Breast epithelium (tissue), 4 donors: Measurements from ENCODE around the gene CHD6. TPM values are rescaled to one million over a fixed set of nuclear protein-coding genes. Genes with fewer than 3 reads are reported as not detected.

Experiments used
- DNase-seq, 2 donors: peaks; one replicate each; pipeline ENCODE4 v3.0.0-alpha.2; 2019; ENCODE audit warnings: low spot score in 2 of 2
- H3K27ac ChIP-seq, 2 donors: fragments of 200-600 bp; sonication (generic) in 1 of 2; one replicate each; pipeline ENCODE4 v1.5.1; 2016 to 2019; ENCODE audit warnings: mild to moderate bottlenecking in 1 of 2
- H3K27me3 ChIP-seq, 2 donors: fragments of 200-600 bp; sonication (generic) in 1 of 2; one replicate each; pipeline versions ENCODE4 v1.5.1 to v1.6.0; 2017 to 2019; ENCODE audit warnings: control low read depth in 1 of 2, mild to moderate bottlenecking in 1 of 2
- H3K36me3 ChIP-seq: fragments of 200-600 bp; one replicate; pipeline ENCODE4 v1.5.1; 2019
- H3K4me1 ChIP-seq, 2 donors: fragments of 200-600 bp; sonication (generic); one replicate each; pipeline ENCODE4 v1.5.1; 2016 to 2019; ENCODE audit warnings: control low read depth in 1 of 2
- H3K4me3 ChIP-seq, 3 donors: fragments of 200-600 bp; sonication (generic); 1 replicate in 2 of 3; 2 replicates in 1 of 3; pipeline ENCODE4 v1.5.1; 2016 to 2019; ENCODE audit warnings: mild to moderate bottlenecking in 3 of 3, moderate library complexity in 2 of 3
- H3K9me3 ChIP-seq, 2 donors: fragments of 200-600 bp; sonication (generic) in 1 of 2; one replicate each; pipeline ENCODE4 v1.5.1; 2016 to 2019; ENCODE audit warnings: control low read depth in 1 of 2
- CTCF ChIP-seq, 3 donors: fragments of 450-650 bp; IDR thresholded peaks; one replicate each; pipeline ENCODE4 v1.5.1; 2016 to 2017; ENCODE audit warnings: antibody characterized with exemption in 3 of 3, mild to moderate bottlenecking in 3 of 3, moderate library complexity in 3 of 3
- POLR2A ChIP-seq: fragments of 450-650 bp; IDR thresholded peaks from one replicate; pipeline ENCODE4 v1.6.1; 2016; ENCODE audit warnings: antibody characterized with exemption, mild to moderate bottlenecking, moderate library complexity
- POLR2AphosphoS5 ChIP-seq, 3 donors: sonication (generic); formaldehyde crosslinking; IDR thresholded peaks; one replicate each; pipeline ENCODE4 v1.6.1; 2017; ENCODE audit warnings: antibody characterized with exemption in 3 of 3
- intact Hi-C: fragments of 100-400 bp; cut with DNase I; formaldehyde crosslinking; loops from one replicate; pipeline ENCODE4 v1.15.1; 2023; ENCODE audit warnings: low total_unique reads
- total RNA-seq, 3 donors: library from RNA; depleted of rRNA; stranded (reverse); fragments of >200 nt; gene quantifications; one replicate each; pipeline ENCODE4 v1.1.0, GENCODE V29; 2016

Gene CHD6
- total RNA-seq, 3 donors from 2014 or later = 31.4 to 85.8 (median 81.0) TPM

GRCh38 chr20:41369673-41370072, 248.5 kb downstream of the CHD6 start:
- H3K27ac ChIP-seq = no peak overlapping the region
- H3K9me3 ChIP-seq = peaks cover 4 to 7% of the 10 kb centered on the region in 2 donors
- DNase-seq = no peak
- no peaks in the 10 kb centered on the region for H3K4me1 ChIP-seq
- no peak overlapping the region for H3K4me3 ChIP-seq
- TF ChIP-seq POLR2A = no peak
- no peak for TF ChIP-seq POLR2AphosphoS5 (IDR thresholded peaks at IDR 0.05)
- TF ChIP-seq CTCF (IDR thresholded peaks at IDR 0.05) = no peak
- intact Hi-C loops = no loop called here
- H3K36me3 ChIP-seq = no peaks in the 10 kb centered on the region
- peaks cover 3 to 20% of the 10 kb centered on the region in 2 donors for H3K27me3 ChIP-seq

GRCh38 chr20:41367956-41368355, 250.2 kb downstream of the CHD6 start:
- no peak overlapping the region for H3K4me3 ChIP-seq
- H3K27ac ChIP-seq = no peak overlapping the region
- H3K27me3 ChIP-seq = peaks cover 3 to 22% of the 10 kb centered on the region in 2 donors
- DNase-seq = no peak
- intact Hi-C loops = no loop called here
- no peaks in the 10 kb centered on the region for H3K36me3 ChIP-seq
- TF ChIP-seq POLR2A = no peak
- TF ChIP-seq POLR2AphosphoS5 (IDR thresholded peaks at IDR 0.05) = no peak
- no peak for TF ChIP-seq CTCF (IDR thresholded peaks at IDR 0.05)
- no peaks in the 10 kb centered on the region for H3K4me1 ChIP-seq
- peaks cover 4 to 7% of the 10 kb centered on the region in 2 donors for H3K9me3 ChIP-seq

DNA sequence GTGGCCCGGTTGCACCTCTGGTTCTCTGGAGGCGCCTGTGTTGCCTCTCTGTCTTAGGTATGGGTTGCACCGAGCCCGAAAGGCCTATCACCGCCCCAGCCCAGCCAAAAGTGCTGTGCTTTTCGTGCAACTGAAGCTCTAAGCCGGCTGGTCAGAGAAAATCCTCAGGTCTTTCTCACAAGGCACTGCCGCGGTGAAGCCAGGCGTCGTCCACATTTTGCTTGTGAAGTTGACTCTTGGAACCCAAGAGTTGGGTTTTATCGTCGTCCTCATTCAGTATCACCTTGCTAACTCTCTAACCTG, 250.8 kb downstream of the CHD6 start:
- no peak for DNase-seq
- Histone ChIP-seq H3K27me3 (peaks cover 3 to 22% of the 10 kb centered on the region in 2 donors), H3K36me3 (no peaks in the 10 kb centered on the region), H3K9me3 (peaks cover 4 to 7% of the 10 kb centered on the region in 2 donors), H3K27ac (no peak overlapping the region), H3K4me3 (no peak overlapping the region), H3K4me1 (no peaks in the 10 kb centered on the region)
- no peak for TF ChIP-seq POLR2A
- no peak for TF ChIP-seq CTCF (IDR thresholded peaks at IDR 0.05)
- no peak for TF ChIP-seq POLR2AphosphoS5 (IDR thresholded peaks at IDR 0.05)
- intact Hi-C loops = no loop called here

- Histone ChIP-seq H3K4me1 (no peaks in the 10 kb centered on the region), H3K9me3 (peaks cover 4 to 7% of the 10 kb centered on the region in 2 donors), H3K36me3 (no peaks in the 10 kb centered on the region), H3K4me3 (peak within 1 kb of the TSS; percentile 21 to 74 (median 53)), H3K27ac (no peak within 1 kb of the TSS), H3K27me3 (peaks cover 3 to 22% of the 10 kb centered on the region in 2 donors)
- TF ChIP-seq POLR2A = no peak
- TF ChIP-seq CTCF (IDR thresholded peaks at IDR 0.05) = no peak
- no peak for TF ChIP-seq POLR2AphosphoS5 (IDR thresholded peaks at IDR 0.05)
- no peak for DNase-seq
- intact Hi-C loops = no loop called here
Measured at GRCh38 chr20:41366546-41367392, 251.4 kb downstream of the CHD6 start, which contains the start of gene EMILIN3. TSS of gene EMILIN3 (minus strand) at chr20:41366818. CDS start at chr20:41366634, 184 bp downstream.

DNA sequence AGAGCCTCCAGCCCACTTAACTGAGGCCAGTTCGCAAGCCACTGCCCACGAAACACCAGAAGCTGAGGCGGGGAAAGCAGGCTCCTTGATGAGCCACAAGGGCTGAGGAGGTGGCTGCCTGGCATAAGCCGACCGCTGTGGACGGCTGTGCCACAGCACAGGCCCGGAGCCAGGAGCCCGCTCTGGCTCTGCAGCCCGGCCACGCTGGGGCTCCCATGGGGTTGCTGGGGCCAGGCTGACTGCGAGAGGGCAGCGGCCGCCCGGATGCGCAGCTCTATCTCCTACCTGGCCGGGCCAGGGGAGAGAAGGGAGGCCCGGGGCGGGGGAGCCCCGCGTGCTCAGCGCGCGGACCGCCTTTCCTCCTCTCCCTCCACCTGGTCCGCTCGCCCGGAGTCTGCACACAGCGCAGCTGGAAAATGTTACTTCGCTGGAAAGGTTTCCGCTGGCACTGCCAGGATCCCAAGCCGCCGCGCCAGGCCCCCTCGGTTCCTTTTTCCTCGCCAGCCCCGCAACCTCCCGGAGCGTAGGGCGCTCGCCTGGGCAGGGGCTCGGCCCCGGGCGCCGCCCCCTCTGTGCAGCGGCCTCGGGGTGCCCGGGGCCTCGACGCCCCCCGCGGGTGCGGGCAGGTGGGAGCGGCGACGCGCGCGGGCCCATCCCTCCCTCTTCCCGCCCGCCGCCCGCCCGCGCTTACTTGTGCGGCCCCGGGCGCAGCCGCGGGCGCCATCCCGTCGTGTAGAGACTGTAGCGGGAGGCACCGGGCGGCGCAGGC, 252.2 kb downstream of the CHD6 start:
- Histone ChIP-seq H3K9me3 (peaks cover 0 to 3% of the 10 kb centered on the region in 2 donors), H3K4me3 (peak overlapping the region; percentile 21 to 74 (median 53)), H3K27me3 (peaks cover 3 to 22% of the 10 kb centered on the region in 2 donors), H3K36me3 (no peaks in the 10 kb centered on the region), H3K27ac (no peak overlapping the region), H3K4me1 (no peaks in the 10 kb centered on the region)
- intact Hi-C loops = no loop called here
- no peak for DNase-seq
- TF ChIP-seq POLR2AphosphoS5 (IDR thresholded peaks at IDR 0.05) = no peak
- no peak for TF ChIP-seq CTCF (IDR thresholded peaks at IDR 0.05)
- TF ChIP-seq POLR2A = no peak
